KMS-11 (cell line): Measurements from ENCODE around the gene TEDC1.
A peak's percentile ranks its signal among the peaks of the same experiment; 100 is the strongest.

Source experiments
- H2AFZ ChIP-seq: fragments of 200-600 bp; sonication (generic); 2 replicates; pipeline ENCODE4 v1.6.1; 2016; ENCODE audit warnings: antibody characterized with exemption, mixed run types, low read depth
- H3K27ac ChIP-seq: fragments of 200-600 bp; sonication (generic); 2 replicates; pipeline ENCODE4 v1.6.1; 2016; ENCODE audit warnings: mild to moderate bottlenecking, mixed run types
- H3K27me3 ChIP-seq: fragments of 200-600 bp; sonication (generic); 2 replicates; pipeline ENCODE4 v1.6.1; 2017; ENCODE audit warnings: mild to moderate bottlenecking, low read depth, mixed run types, moderate library complexity; ENCODE audit not compliant: insufficient read depth
- H3K36me3 ChIP-seq: fragments of 200-600 bp; sonication (generic); 2 replicates; pipeline ENCODE4 v1.6.1; 2017; ENCODE audit warnings: mild to moderate bottlenecking, mixed run types; ENCODE audit not compliant: insufficient read depth
- H3K4me1 ChIP-seq: fragments of 200-600 bp; sonication (generic); 2 replicates; pipeline ENCODE4 v1.6.1; 2016; ENCODE audit warnings: mild to moderate bottlenecking, low read depth, mixed run types; ENCODE audit not compliant: poor library complexity, severe bottlenecking
- H3K4me2 ChIP-seq: fragments of 200-600 bp; sonication (generic); 2 replicates; pipeline ENCODE4 v1.7.0; 2016; ENCODE audit warnings: mild to moderate bottlenecking, mixed run types
- H3K4me3 ChIP-seq: fragments of 200-600 bp; sonication (generic); IDR thresholded peaks from 2 replicates; pipeline ENCODE4 v1.6.1; 2017; ENCODE audit warnings: low read depth, low read length, mixed read lengths; ENCODE audit not compliant: insufficient read depth
- H3K79me2 ChIP-seq: fragments of 200-600 bp; sonication (generic); 2 replicates; pipeline ENCODE4 v1.6.1; 2016; ENCODE audit warnings: low read depth, mixed run types; ENCODE audit not compliant: insufficient read depth
- H3K9ac ChIP-seq: fragments of 200-600 bp; sonication (generic); 2 replicates; pipeline ENCODE4 v1.6.1; 2016; ENCODE audit warnings: mild to moderate bottlenecking, mixed run types
- H4K20me1 ChIP-seq: fragments of 200-600 bp; sonication (generic); 2 replicates; pipeline ENCODE4 v1.6.1; 2016; ENCODE audit warnings: mild to moderate bottlenecking, mixed run types; ENCODE audit not compliant: insufficient read depth
- TF ChIP-seq, protein P1 (sequence below): fragments of 200-600 bp; sonication (generic); conservative IDR thresholded peaks from 2 replicates; pipeline ENCODE4 v1.6.1; 2017; ENCODE audit warnings: low read depth, mild to moderate bottlenecking, antibody characterized with exemption, low read length, moderate library complexity, mixed read lengths

Gene TEDC1

DNA sequence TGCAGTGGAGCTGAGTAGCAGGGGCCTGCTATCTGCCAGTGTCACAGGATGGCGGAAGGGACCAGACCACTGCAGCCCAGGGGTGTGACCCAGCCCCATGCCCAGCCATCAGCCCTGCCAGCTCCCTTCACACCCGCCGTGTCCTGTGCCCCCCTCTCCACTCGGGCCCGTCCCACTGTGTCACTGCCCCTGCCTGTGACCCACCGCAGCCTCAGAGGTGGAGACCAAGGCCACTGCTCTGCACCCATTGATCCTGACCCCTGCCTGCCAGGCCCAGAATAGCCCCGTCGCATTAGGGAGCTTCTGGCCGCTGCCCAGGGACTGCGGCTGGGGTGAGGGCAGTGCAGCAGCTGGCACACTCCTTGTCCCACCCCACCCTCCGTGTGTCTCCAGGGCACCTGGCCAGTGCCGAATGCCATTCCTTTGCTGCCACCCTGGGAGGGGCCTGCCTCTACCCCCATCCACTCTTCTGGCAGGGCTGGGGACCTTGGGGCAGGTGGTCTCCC, 18.5 kb upstream of the TEDC1 start:
- H3K4me1 ChIP-seq = peaks cover 14% of the 10 kb centered on the region
- H3K9ac ChIP-seq = no peak overlapping the region

DNA sequence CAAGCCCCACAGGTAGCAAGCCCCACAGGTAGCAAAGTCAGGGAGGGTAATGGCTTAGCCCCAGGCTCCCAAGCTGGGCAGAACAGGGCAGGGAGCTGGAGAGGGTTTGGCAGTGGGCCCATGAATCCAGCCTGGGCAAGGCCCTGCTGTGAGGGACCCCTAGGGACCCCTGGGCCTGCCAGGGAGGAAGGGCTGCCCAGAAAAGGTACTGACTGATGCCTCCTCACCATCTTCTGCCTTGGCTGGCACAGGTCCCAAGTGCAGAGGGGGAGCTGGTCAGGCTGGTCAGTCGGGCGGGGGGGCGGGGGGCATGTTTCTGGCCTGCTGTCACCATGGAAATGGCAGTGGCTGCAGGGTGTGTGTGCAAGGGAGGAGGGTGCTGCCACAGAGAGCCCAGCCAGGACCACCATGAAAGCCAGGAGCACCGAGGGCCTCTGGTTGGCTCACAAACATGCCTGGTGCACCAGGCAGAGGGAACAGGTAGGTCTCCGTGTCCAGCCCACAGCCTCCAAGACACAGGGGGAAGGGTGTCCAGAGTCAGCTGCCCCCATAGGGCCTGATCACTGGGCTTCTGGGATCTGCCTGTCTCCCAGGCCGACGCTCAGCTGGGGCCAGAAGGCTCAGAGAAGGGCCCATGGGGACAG, 17.9 kb upstream of the TEDC1 start:
- Histone ChIP-seq H2AFZ (peak overlapping the region; percentile 64; the same call in 1 of the 2 replicates), H3K4me3 (no peak overlapping the region), H3K27ac (no peak overlapping the region), H3K4me2 (peak overlapping the region; percentile 85), H3K36me3 (no peaks in the 10 kb centered on the region), H4K20me1 (no peaks in the 10 kb centered on the region), H3K4me1 (peaks cover 18% of the 10 kb centered on the region), H3K9ac (no peak overlapping the region), H3K27me3 (peaks cover 30% of the 10 kb centered on the region), H3K79me2 (no peaks in the 10 kb centered on the region)
- TF ChIP-seq, protein P1, sequence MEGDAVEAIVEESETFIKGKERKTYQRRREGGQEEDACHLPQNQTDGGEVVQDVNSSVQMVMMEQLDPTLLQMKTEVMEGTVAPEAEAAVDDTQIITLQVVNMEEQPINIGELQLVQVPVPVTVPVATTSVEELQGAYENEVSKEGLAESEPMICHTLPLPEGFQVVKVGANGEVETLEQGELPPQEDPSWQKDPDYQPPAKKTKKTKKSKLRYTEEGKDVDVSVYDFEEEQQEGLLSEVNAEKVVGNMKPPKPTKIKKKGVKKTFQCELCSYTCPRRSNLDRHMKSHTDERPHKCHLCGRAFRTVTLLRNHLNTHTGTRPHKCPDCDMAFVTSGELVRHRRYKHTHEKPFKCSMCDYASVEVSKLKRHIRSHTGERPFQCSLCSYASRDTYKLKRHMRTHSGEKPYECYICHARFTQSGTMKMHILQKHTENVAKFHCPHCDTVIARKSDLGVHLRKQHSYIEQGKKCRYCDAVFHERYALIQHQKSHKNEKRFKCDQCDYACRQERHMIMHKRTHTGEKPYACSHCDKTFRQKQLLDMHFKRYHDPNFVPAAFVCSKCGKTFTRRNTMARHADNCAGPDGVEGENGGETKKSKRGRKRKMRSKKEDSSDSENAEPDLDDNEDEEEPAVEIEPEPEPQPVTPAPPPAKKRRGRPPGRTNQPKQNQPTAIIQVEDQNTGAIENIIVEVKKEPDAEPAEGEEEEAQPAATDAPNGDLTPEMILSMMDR = no peak

More for the DNA sequence above, 18.5 kb upstream of the TEDC1 start:
- no peak overlapping the region for H3K4me3 ChIP-seq
- H4K20me1 ChIP-seq = no peaks in the 10 kb centered on the region
- H3K27me3 ChIP-seq = peaks cover 27% of the 10 kb centered on the region
- TF ChIP-seq, protein P1 = no peak
- H3K27ac ChIP-seq = no peak overlapping the region
- no peak overlapping the region for H3K4me2 ChIP-seq
- no peaks in the 10 kb centered on the region for H3K36me3 ChIP-seq
- no peak overlapping the region for H2AFZ ChIP-seq
- H3K79me2 ChIP-seq = no peaks in the 10 kb centered on the region

DNA sequence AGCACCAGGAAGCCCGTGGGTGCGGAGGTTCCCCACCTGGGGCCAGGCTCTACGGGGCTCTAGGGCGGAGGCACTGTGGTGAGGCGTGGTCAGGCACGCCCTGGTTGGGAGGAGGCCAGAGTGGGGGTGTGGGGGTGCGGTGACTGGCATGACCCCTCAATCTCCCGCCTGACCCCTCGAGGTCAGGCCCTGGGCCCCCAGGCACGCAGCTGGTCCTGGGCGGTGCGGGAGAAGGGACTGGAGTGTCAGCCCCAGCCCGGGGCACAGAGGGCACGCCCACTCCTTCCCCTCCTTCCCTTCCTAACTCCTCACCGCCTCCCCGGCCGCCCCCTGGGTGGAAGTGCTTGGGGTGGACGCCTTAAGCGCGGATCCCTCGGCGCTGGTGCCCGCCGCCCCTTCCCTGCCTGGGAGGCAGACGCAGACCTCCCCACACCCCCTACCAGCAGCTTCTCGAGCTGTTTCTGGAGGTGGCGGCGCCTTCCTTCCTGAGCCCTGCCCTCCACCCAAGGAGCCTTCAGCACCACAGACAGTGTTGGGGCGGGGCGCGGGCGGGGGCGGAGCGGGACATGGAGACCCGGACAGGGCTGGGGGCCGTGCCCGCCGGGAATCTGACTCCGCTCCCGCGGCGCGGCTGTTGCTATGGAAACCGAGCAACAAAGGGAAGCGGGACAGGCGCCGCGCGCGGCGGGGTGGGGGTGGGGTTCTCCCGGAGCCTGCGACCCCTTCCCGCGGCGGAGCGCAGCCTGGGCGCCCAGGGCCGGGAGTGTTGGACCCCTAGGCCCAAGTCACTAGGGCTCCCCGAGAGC, 17.2 kb upstream of the TEDC1 start:
- peak overlapping the region; percentile 85 for H3K4me2 ChIP-seq
- peaks cover 18% of the 10 kb centered on the region for H3K4me1 ChIP-seq
- no peak overlapping the region for H3K4me3 ChIP-seq
- TF ChIP-seq, protein P1 = no peak
- peak overlapping the region; percentile 64; the same call in 1 of the 2 replicates for H2AFZ ChIP-seq
- peak overlapping the region; percentile 39; the same call in 1 of the 2 replicates for H3K9ac ChIP-seq
- peak overlapping the region; percentile 45; the same call in 1 of the 2 replicates for H3K27ac ChIP-seq
- no peaks in the 10 kb centered on the region for H3K79me2 ChIP-seq
- H3K27me3 ChIP-seq = peaks cover 37% of the 10 kb centered on the region
- no peaks in the 10 kb centered on the region for H4K20me1 ChIP-seq
- no peaks in the 10 kb centered on the region for H3K36me3 ChIP-seq

DNA sequence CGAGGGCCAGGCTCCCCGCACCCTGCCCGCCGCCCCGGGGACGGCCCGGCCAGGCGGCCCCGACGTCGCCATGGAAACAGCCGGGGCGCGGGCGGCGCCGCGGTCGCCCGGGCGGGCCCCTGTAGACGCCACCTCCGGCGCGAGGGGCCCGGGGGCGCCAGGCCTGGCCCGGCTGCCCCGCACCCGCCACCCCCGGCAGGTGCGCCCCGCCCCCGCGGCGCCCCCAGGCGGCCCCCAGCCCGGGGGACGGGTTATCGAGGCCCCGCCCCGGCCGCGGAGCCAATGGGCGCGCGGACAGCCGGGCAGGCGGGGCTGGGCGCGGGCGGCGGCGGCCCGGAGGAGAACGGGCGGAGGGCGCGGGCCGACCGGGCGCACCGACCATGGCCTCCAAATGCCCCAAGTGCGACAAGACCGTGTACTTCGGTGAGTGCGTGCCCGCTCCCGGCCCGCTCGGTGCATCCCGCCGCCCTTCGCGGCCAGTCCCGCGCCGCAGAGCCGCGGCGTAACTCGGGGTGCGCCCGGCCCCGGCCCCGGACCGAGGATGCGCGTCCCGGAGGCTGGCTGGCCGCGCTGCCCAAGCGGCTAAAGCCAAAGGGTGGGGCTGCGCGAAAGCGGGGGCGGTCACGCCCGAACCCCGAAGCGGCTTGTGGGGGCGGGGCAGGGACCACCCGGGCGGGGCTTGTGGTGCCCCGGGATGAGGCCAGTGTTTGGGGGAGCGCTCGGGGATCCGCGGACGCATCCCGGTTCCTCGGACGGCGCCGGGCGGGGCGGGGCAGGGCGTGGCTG, 16.4 kb upstream of the TEDC1 start, which contains the start of gene CRIP2:
TSS of gene CRIP2 (plus strand) at position 339 of the 786 bp plus-strand sequence. CDS start at position 381, 42 bp downstream.
- no peak within 1 kb of the TSS for H3K4me3 ChIP-seq
- H2AFZ ChIP-seq = peak within 1 kb of the TSS; percentile 69
- TF ChIP-seq, protein P1 = no peak
- H3K4me1 ChIP-seq = peaks cover 22% of the 10 kb centered on the region
- H3K79me2 ChIP-seq = no peaks in the 10 kb centered on the region
- H3K4me2 ChIP-seq = peak within 1 kb of the TSS; percentile 85
- peak within 1 kb of the TSS; percentile 39; the same call in 1 of the 2 replicates for H3K9ac ChIP-seq
- H3K27me3 ChIP-seq = peaks cover 44% of the 10 kb centered on the region
- H3K27ac ChIP-seq = peak within 1 kb of the TSS; percentile 45; the same call in 1 of the 2 replicates
- H3K36me3 ChIP-seq = no peaks in the 10 kb centered on the region
- H4K20me1 ChIP-seq = no peaks in the 10 kb centered on the region
